ENCODE data around the gene ZNF576.
"Not testable (repeated sequence)": the region's sequence is repeated elsewhere in the genome, so short reads cannot be mapped to it uniquely, and the experiment has no call there.

The ZNF576 gene

GRCh38 chr19:43595999-43596841 is at the start of gene ZNF576, which contains the start of gene IRGQ:
Gene ZNF576, plus strand, starts transcription at chr19:43596595. Its CDS starts 514 bp downstream, at chr19:43597109.
Gene IRGQ, minus strand, starts transcription at chr19:43596134. Its CDS starts 796 bp downstream, at chr19:43595338.
- DNase-seq, result peak; percentile 98 to 100 (median 100)

GRCh38 chr19:43547926-43548325 is 48.5 kb upstream of the ZNF576 start:
- not testable (repeated sequence) for DNase-seq

- no peak for DNase-seq
These were observed 47.7 kb upstream of the ZNF576 start for GRCh38 chr19:43548706-43549105.

GRCh38 chr19:43551399-43552197 is 44.8 kb upstream of the ZNF576 start:
- no peak for DNase-seq

GRCh38 chr19:43552198-43552450 is 44.3 kb upstream of the ZNF576 start:
- no peak for DNase-seq

GRCh38 chr19:43552616-43553015 is 43.8 kb upstream of the ZNF576 start:
- no peak for DNase-seq

GRCh38 chr19:43553656-43554055 is 42.7 kb upstream of the ZNF576 start:
- DNase-seq, result no peak

- DNase-seq, result peak in 1 of 3 experiments; percentile 1
These were observed 42.0 kb upstream of the ZNF576 start for GRCh38 chr19:43554317-43554895.

GRCh38 chr19:43555185-43555770 is 41.1 kb upstream of the ZNF576 start:
- DNase-seq, result peak; percentile 28 to 77 (median 57)

- DNase-seq, result no peak
These were observed 35.7 kb upstream of the ZNF576 start for GRCh38 chr19:43560687-43561086.

GRCh38 chr19:43561139-43561970 is 35.0 kb upstream of the ZNF576 start:
- DNase-seq, result no peak

GRCh38 chr19:43562226-43562697 is 34.1 kb upstream of the ZNF576 start:
- DNase-seq, result no peak

GRCh38 chr19:43562698-43563241 is 33.6 kb upstream of the ZNF576 start:
- DNase-seq, result peak in 2 of 3 experiments; percentile 50 to 81

- DNase-seq, result peak in 1 of 3 experiments; percentile 29
These were observed 32.5 kb upstream of the ZNF576 start for GRCh38 chr19:43563816-43564457.

- no peak for DNase-seq
These were observed 31.6 kb upstream of the ZNF576 start for GRCh38 chr19:43564800-43565199.

GRCh38 chr19:43569657-43570056 is 26.7 kb upstream of the ZNF576 start:
- no peak for DNase-seq

GRCh38 chr19:43570174-43570791 is 26.1 kb upstream of the ZNF576 start:
- DNase-seq, result peak in 2 of 3 experiments; percentile 62 to 88

- DNase-seq, result peak in 2 of 3 experiments; percentile 56 to 86
These were observed 24.2 kb upstream of the ZNF576 start for GRCh38 chr19:43572171-43572588.

GRCh38 chr19:43574424-43575155 is 21.8 kb upstream of the ZNF576 start:
- peak in 1 of 3 experiments; percentile 49 for DNase-seq
